GM10266 (cell line): Measurements from ENCODE around the gene PITPNM1.

Experiments used
- DNase-seq: peaks from one replicate; pipeline ENCODE4 v3.0.0; 2012; ENCODE audit errors: extremely low spot score
- TF ChIP-seq, protein P1 (sequence below): IDR thresholded peaks from 2 replicates; pipeline ENCODE4 v1.5.1; 2012; ENCODE audit warnings: mild to moderate bottlenecking, low read depth; ENCODE audit not compliant: control insufficient read depth, insufficient read depth; ENCODE audit errors: missing control alignments

Gene PITPNM1

DNA sequence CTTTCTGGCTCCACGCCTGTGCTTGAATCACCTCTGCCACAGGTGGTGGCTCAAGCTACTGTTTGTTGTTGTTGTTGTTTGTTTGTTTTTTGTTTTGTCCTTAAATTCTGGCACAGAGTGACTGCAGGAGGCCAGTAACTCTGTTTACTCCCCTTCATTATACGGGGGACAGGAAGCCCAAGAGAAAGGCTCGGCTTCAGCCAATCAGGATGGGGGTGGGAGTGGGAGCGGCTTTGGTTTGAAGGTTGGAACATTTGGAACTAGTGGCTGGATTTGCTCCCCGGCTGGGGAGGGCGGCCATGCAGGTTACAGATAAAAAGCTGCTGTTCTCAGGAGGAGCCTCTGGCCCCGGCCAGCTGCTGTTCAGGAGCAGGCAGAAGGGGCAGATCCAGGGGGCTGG lies 37.8 kb upstream of the PITPNM1 start:
- TF ChIP-seq, protein P1, sequence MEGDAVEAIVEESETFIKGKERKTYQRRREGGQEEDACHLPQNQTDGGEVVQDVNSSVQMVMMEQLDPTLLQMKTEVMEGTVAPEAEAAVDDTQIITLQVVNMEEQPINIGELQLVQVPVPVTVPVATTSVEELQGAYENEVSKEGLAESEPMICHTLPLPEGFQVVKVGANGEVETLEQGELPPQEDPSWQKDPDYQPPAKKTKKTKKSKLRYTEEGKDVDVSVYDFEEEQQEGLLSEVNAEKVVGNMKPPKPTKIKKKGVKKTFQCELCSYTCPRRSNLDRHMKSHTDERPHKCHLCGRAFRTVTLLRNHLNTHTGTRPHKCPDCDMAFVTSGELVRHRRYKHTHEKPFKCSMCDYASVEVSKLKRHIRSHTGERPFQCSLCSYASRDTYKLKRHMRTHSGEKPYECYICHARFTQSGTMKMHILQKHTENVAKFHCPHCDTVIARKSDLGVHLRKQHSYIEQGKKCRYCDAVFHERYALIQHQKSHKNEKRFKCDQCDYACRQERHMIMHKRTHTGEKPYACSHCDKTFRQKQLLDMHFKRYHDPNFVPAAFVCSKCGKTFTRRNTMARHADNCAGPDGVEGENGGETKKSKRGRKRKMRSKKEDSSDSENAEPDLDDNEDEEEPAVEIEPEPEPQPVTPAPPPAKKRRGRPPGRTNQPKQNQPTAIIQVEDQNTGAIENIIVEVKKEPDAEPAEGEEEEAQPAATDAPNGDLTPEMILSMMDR, result no peak

DNA sequence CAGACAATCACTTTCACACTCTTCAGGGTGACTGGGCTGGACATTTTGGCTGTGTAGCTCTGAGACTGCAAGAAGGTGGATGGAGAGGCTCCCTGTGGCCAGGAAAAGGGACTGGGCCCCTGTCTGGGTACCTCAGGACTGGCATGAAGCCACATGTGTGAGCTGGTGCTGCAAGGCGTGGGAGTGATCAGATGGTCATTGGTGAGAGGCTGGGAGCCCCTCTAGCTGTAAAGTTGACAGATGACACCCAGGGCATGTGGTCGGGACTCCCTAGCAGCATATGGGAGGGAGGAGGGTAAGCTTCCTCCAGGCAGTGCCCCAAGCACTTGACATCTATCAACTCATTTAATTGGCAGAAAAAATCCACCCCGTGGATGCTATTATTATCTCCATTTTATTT lies 37.0 kb upstream of the PITPNM1 start:
- DNase-seq, result no peak
- TF ChIP-seq, protein P1, result no peak

More for the DNA sequence above, 37.8 kb upstream of the PITPNM1 start:
- no peak for DNase-seq

DNA sequence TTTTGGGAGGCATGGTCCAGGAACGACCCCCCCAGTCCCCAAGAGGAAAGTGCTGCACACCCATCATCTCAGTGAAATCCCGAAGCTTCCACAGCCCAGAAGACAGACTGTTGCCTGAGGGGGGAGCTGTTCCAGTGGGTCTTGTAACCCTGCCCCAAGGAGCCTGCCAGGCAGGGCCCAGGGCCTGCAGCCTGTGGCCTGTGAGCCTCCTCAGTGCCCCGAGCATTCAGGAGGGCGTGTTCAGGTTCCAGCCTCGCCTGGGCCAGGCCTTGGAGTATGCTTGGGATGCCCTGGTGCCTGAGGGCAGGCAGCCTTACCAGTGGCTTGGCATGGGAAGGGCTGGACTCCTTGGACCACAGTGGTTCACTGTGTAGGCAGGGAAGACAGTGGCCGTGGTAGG lies 36.0 kb upstream of the PITPNM1 start:
- no peak for DNase-seq
- TF ChIP-seq, protein P1, result no peak

DNA sequence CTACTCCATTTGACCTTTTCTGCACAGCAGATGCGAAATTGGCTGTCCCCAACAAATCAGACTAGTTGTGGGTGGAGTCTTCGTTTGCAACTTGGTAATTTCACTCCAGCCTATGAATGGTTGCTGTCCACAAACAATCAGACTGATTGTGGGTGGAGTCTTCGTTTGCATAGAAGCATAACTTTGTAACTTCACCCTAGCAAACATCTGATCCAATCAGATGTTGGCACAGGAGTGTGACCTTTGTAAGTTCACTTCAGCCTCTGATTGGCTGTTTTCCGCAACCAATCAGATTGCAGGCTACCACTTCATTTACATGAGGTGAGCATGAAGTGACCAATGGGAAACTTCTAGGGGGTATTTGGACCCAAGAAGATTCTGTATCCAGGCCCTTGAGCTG lies 34.4 kb upstream of the PITPNM1 start:
- DNase-seq, result no peak
- TF ChIP-seq, protein P1, result no peak

DNA sequence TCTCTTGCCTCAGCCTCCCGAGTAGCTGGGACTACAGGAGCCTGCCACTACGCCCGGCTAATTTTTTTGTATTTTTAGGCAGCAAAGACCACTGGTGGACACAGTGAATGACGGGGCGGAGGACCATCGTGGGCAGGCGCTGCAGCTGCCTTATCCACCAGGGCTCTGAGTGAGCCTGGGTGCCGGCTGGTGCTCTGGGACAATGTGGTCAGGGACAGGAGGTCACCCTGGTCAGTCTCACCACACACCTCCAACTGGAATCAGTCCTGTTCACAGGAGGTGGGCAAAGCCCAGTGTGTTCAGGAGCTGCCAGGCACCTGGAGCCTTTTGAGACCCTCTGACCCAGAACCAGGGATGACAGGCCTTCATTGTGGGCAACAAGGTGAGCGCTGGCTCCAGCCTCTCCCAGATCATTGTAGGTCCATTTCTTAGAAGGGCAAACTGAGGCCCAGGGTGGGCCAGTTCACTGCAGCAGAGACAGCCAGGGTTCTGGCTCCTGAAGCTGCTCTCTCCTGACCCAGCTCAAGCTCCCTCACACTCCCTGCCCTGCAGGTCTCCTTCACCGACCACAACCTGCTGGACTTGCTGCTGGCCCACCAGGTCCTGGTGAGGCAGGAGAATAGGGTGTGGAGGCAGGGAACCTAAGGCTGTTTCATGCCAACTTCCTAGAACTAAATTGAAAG lies 33.8 kb upstream of the PITPNM1 start:
- TF ChIP-seq, protein P1, result no peak
- DNase-seq, result no peak

DNA sequence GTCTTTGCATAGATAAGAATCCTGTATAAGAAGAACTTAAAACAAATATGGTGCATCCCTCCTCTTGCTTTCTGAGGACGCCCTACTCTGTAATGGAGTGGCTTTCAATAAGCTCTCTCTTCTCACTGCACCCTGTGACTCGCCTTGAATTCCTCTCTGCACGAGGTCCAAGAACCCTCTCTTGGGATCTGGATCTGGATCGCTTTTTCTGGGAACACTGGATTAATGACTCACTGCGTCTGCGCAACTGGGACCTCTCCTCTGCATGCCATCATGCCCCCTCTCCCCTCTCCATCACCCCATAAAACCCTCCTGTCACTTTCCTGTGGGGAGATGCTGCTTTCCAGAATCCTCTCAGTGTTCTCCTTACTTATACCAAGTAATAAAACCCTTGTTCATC lies 33.1 kb upstream of the PITPNM1 start:
- no peak for DNase-seq
- TF ChIP-seq, protein P1, result no peak

DNA sequence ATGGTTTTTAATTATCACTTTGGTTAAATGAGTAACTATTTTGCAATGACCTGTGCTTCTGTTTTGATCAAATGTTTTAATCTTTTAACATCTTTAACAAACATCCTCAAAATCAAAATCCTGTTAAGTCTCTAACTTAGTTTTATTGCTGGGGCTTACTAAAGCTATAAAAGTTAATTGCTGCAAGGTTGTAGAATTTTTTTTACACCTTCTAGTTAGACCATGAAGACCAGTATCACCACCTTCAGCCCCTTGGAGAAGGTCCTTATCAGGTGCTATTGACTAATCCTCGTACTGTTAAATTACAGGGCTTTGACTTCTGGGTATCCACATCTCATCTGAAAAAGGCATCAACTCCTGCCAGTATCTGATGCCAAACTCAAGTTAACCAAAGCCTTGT lies 30.4 kb upstream of the PITPNM1 start:
- TF ChIP-seq, protein P1, result no peak
- no peak for DNase-seq
